Lung (tissue), 12 donors: ENCODE measurements around the gene NTM. TPM values are rescaled to one million over a fixed set of nuclear protein-coding genes. Genes with fewer than 3 reads are reported as not detected.

Experiments used
- ATAC-seq: fragments of 200-7000 bp; cut with Tn5 transposase; one replicate; pipeline ENCODE4 v1.9.1; 2020; ENCODE audit warnings: moderate number of reproducible peaks; ENCODE audit not compliant: insufficient read depth, low FRiP score
- DNase-seq, 3 donors: peaks; one replicate each; pipeline ENCODE4 v3.0.0-alpha.2; 2013 to 2017
- H3K27ac ChIP-seq, 2 donors: one replicate each; pipeline ENCODE4 v1.5.1; 2013; ENCODE audit warnings: mild to moderate bottlenecking in 2 of 2, moderate library complexity in 2 of 2, control low read depth in 1 of 2, inconsistent platforms in 1 of 2, low read depth in 1 of 2, low read length in 1 of 2
- H3K27me3 ChIP-seq, 3 donors: one replicate each; pipeline ENCODE4 v1.5.1; 2013; ENCODE audit warnings: low read length in 2 of 3; ENCODE audit not compliant: control insufficient read depth in 3 of 3, insufficient read depth in 3 of 3
- H3K36me3 ChIP-seq, 4 donors: one replicate each; pipeline ENCODE4 v1.5.1; 2013; ENCODE audit warnings: low read length in 4 of 4, mild to moderate bottlenecking in 1 of 4, moderate library complexity in 1 of 4; ENCODE audit not compliant: control insufficient read depth in 4 of 4, insufficient read depth in 4 of 4
- H3K4me1 ChIP-seq, 5 donors: one replicate each; pipeline ENCODE4 v1.5.1; 2013; ENCODE audit warnings: low read length in 5 of 5, mild to moderate bottlenecking in 2 of 5, moderate library complexity in 1 of 5; ENCODE audit not compliant: control insufficient read depth in 5 of 5, insufficient read depth in 5 of 5
- H3K4me3 ChIP-seq: one replicate; pipeline ENCODE4 v1.5.1; 2013; ENCODE audit warnings: mild to moderate bottlenecking, control low read depth, moderate library complexity
- H3K9ac ChIP-seq, 2 donors: one replicate each; pipeline ENCODE4 v1.5.1; 2013; ENCODE audit warnings: low read length in 2 of 2, control low read depth in 1 of 2; ENCODE audit not compliant: insufficient read depth in 1 of 2
- H3K9me3 ChIP-seq, 4 donors: one replicate each; pipeline ENCODE4 v1.5.1; 2013; ENCODE audit warnings: low read length in 3 of 4, mild to moderate bottlenecking in 1 of 4, moderate library complexity in 1 of 4; ENCODE audit not compliant: control insufficient read depth in 4 of 4, insufficient read depth in 3 of 4
- CTCF ChIP-seq: IDR thresholded peaks from 2 replicates; pipeline ENCODE4 v1.5.1; 2012; ENCODE audit warnings: mild to moderate bottlenecking; ENCODE audit errors: control extremely low read depth, extremely low read depth
- WGBS, 2 donors: extraction: QIAGEN DNeasy Blood & Tissue Kit; methylation state at CpG; one replicate each; pipeline ENCODE4 v1.1.7; 2013; 5-methylcytosine and 5-hydroxymethylcytosine counted together
- polyA plus RNA-seq, 2 donors: library from polyadenylated mRNA; stranded (reverse); fragments of 200-250 nt; gene quantifications; one replicate each; pipeline ENCODE4 v1.2.1, GENCODE V29; 2013
- total RNA-seq, 2 donors: library from RNA; depleted of rRNA in 1 of 2; stranded (reverse); fragments of >200 nt in 1 of 2; gene quantifications; one replicate each; pipeline ENCODE4 v1.2.1, GENCODE V29; 2014 to 2021
- donor health status: control.
- donor health status: control.
- donor health status: Bipolar disorder and iron deficiency.
- donor health status: healthy.
- donor health status: DM: yes; HTN: yes; CAD: no.

The NTM gene
- total and polyA plus RNA-seq, 4 donors: 0.39 to 30.9 (median 7.2) TPM

- peak in 2 of 3 donors; percentile 90 to 95 for DNase-seq
- TF ChIP-seq CTCF: no peak
- no peak overlapping the region for H3K9ac ChIP-seq
- ATAC-seq: no peak
- no peaks in the 10 kb centered on the region for H3K36me3 ChIP-seq
- H3K27me3 ChIP-seq: no peaks in the 10 kb centered on the region
- H3K9me3 ChIP-seq: no peaks in the 10 kb centered on the region
- 30 to 38% methylated on average over 4 of the region's 4 CpGs for WGBS, 2 donors
- H3K27ac ChIP-seq: no peak overlapping the region
- H3K4me1 ChIP-seq: peaks cover 0 to 27% (median 8%) of the 10 kb centered on the region in 5 donors
- H3K4me3 ChIP-seq: no peak overlapping the region
Observed at GRCh38 chr11:131924457-131925201, 554.2 kb downstream of the NTM start.

GRCh38 chr11:131925829-131926228 is 555.4 kb downstream of the NTM start:
- Histone ChIP-seq H3K9me3 (no peaks in the 10 kb centered on the region), H3K27me3 (no peaks in the 10 kb centered on the region), H3K4me3 (no peak overlapping the region), H3K36me3 (no peaks in the 10 kb centered on the region), H3K4me1 (peaks cover 0 to 27% (median 8%) of the 10 kb centered on the region in 5 donors), H3K9ac (no peak overlapping the region), H3K27ac (no peak overlapping the region)
- TF ChIP-seq CTCF: no peak
- 89 to 90% methylated on average over 4 of the region's 4 CpGs for WGBS, 2 donors
- ATAC-seq: no peak
- no peak for DNase-seq

GRCh38 chr11:131928992-131929391 is 558.6 kb downstream of the NTM start:
- Histone ChIP-seq H3K36me3 (no peaks in the 10 kb centered on the region), H3K9me3 (peaks cover 0 to 2% (median 0%) of the 10 kb centered on the region in 4 donors), H3K4me3 (no peak overlapping the region), H3K27me3 (no peaks in the 10 kb centered on the region), H3K4me1 (peaks cover 0 to 16% (median 2%) of the 10 kb centered on the region in 5 donors), H3K9ac (no peak overlapping the region), H3K27ac (no peak overlapping the region)
- no peak for TF ChIP-seq CTCF
- 55% methylated on average over 11 of the region's 11 CpGs for WGBS, 2 donors
- no peak for ATAC-seq
- DNase-seq: peak; percentile 21 to 59 (median 34)
